HG03575 (cell line): ENCODE measurements around the gene SLC39A11.

Source experiments
- ATAC-seq: cut with Tn5 transposase; IDR thresholded peaks from one replicate; pipeline ENCODE4 v1.9.1; 2021; ENCODE audit not compliant: unreplicated experiment, insufficient number of reproducible peaks, low FRiP score; ENCODE audit errors: extremely low read depth

Gene SLC39A11

DNA sequence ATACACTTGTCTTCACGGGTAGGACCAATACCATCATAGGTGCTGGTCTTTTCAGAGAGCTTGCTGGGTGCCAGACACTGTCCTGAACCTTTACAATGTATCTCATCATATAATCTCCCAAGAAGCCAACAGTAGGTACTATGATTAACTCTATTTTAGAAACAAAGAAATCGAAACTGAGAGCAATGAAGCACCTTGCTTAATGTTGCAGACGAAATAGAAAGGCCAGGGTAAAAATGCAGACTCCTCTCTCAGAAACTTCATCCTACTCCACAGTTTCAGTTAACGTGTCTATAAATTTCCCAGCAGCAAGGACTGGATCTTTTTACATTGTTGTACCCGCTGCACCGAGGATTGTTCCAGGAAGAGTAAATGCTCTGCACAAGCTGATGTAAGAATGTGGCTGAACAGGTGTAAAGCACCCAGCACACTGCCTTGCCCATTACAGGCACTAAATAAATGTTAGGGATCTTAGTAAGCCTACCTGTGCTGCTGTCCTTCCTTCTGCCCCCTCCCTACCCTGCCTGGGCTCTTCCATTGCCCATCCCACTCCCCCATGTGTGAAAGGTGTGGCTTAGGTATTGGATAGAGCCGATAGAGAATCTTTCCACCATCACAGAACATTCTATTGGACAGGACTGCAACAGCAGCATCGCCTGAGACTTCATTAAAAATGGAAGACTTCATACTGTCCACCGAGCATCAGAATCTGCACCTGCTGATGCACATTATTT, 495.0 kb downstream of the SLC39A11 start:
- ATAC-seq = no peak
